Right hindlimb (tissue), 1 donor: ENCODE results near the gene TCOF1.
A peak's percentile ranks its signal among the peaks of the same experiment; 100 is the strongest.

Source experiments
- DNase-seq: peaks from one replicate; pipeline ENCODE4 v3.0.0-alpha.2; 2018

The TCOF1 gene

GRCh38 chr5:150323092-150323491, 34.4 kb upstream of the TCOF1 start:
- DNase-seq: no peak

DNA sequence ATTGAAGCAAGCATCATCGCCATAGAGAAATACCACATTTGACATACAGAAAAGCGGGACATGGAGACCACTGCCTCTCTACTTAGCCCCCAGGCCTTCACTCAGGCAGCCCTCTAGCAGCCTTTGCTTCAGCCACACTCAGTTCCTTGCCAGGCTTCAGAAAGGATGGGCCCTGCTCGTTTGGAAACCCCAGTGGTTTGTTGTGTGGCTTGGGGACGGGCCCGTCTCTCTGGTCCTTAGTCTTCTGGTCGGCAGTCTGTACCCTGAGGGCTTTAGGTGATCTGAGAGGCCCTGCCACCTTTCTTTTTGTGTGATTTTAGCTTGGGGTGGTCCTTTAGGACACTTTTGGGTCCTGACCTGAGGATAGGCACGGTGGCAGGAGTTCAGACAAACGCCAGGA, 33.7 kb upstream of the TCOF1 start:
- no peak for DNase-seq

DNA sequence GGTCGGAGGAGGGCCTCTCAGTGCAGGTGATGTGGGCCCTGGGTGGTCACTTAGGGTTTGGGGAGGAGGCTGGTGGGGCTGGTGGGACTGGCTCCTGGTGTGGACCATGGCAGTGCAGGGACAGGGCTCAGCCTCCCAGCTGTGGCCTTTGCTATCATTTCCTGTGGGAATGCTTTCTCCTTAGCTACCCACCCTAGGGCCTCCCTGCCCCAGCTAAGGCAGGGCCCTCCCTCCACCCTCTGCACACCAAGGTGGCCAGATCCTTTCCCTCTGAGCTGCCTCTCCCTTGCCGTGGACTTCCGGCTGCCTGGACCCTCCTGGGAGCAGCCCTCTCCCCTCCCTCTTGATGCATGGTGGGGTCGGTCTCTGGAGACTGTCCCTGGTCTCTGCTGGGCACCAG, 32.1 kb upstream of the TCOF1 start:
- no peak for DNase-seq

- no peak for DNase-seq
Measured at GRCh38 chr5:150326707-150327106, 30.8 kb upstream of the TCOF1 start.

DNA sequence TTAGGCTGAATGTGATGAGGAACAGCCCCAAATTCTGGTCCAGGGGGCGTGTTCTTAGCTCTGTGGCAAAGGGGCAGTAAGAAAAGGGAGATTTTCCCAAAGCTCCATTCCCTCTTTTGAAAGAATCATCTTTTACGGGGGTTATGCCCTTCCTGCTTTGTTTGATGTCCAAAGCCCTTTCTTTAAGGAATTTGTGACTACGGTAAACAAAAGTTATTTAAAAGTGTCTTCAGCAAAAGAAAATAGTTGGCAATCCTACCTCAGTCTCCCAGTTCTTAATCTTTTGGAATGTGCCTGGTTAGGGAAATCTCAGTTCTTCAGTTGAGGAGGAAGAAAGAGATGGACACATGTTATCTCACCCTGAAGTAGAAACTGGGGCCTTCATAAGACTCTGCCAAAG, 30.4 kb upstream of the TCOF1 start:
- no peak for DNase-seq

GRCh38 chr5:150328515-150328914, 29.0 kb upstream of the TCOF1 start:
- no peak for DNase-seq

DNA sequence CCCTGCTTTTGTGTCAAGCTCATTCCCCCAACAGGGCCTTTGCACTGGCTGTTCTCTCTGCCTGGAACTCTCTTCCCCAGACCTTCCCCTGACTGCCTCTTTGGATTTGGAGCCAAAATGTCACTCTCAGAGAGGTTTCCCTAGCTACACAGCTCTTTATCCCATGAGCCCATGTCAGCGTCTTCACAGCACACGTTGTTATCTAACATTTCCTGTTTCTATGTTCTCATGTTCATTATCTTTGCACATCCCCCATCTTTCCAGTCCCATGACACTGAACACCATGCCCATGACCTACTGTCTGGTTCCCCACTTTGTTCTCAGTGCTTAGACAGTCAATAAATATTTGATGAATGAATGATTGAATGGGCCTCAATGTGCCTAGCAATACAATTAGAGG, 28.5 kb upstream of the TCOF1 start:
- no peak for DNase-seq

- no peak for DNase-seq
Measured at GRCh38 chr5:150329881-150330876, 27.3 kb upstream of the TCOF1 start.

DNA sequence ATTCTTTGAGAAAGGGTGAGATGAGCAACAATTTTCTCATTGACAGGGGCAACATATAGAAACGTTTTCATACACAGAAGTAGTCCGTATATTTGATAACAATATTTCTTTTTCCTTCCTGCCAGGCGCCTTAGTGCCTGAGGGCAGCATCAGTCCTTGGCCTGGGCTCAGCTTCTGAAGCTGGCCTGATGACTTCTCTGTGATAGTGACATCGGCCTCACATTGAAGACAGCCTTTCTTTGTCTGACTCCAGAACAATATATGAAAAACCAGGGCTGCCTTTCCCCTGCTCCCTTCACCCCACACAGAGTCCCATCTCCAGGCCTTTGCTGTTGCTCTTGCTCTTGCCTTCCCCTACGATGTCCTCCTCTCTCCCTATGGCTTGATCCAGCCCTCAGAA, 24.1 kb upstream of the TCOF1 start:
- no peak for DNase-seq

- DNase-seq: no peak
Measured at GRCh38 chr5:150335778-150336177, 21.7 kb upstream of the TCOF1 start.

DNA sequence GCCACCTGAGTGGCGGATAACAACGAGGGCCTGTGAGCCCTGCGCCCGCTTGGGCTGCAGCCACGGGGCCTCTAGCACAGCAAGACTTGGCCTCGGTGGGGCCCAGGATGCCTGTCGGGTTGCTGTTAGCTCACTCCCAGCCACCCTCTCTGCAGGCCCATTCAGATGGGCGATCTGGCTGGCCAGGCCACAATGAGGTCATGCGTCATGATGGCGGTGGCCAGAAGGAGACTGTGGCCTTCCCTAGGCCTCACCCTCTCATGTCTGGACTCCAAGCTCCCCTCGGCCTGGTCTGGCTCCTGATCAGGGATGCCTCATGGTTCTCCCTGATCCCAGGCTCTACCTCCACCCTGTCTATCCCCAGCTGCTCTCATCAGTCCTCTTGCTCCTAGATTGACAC, 19.0 kb upstream of the TCOF1 start:
- no peak for DNase-seq

- peak; percentile 64 for DNase-seq
Measured at GRCh38 chr5:150339165-150339564, 18.3 kb upstream of the TCOF1 start.

DNA sequence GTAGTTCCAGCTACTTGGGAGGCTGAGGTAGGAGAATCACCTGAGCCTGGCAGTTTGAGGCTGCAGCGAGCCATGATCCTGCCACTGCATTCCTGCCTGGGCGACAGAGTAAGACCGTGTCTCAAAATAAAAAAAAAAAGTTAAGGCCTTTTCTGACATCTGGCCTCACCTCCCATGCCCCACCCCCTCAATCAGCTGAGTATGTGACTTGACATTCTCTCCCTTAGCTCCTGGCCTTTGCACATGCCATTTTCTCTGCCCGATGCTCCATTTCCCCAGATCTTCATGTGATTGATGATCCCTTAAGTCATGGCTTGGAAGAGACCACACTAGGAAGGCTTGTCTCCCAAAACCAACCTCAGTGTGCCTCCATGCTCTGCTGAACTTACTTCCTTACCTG, 17.7 kb upstream of the TCOF1 start:
- no peak for DNase-seq

DNA sequence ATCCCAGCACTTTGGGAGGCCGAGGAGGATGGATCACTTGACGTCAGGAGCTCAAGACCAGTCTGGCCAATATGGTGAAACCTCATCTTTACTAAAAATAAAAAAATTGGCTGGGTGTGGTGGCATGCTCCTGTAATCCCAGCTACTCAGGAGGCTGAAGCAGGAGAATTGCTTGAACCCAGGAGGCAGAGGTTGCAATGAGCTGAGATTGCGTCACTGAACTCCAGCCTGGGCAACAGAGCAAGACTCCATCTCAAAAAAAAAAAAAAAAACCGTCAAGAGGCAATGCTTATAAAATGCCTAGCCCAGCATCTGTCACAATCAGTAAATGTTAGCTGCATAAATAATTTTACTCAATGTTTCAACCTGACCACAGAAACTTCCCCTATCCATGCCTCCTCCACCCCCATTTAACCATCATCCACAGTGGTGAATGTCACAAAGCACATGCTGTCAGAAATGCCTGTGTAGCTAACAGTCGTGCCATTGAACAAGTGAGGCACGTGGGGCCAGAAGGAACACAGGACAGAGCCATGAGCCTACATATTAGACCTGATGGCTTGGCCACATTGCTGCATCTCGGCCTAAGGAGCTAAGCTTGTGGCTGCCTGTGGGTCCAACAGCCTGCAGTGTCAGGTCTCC, 16.8 kb upstream of the TCOF1 start:
- no peak for DNase-seq

DNA sequence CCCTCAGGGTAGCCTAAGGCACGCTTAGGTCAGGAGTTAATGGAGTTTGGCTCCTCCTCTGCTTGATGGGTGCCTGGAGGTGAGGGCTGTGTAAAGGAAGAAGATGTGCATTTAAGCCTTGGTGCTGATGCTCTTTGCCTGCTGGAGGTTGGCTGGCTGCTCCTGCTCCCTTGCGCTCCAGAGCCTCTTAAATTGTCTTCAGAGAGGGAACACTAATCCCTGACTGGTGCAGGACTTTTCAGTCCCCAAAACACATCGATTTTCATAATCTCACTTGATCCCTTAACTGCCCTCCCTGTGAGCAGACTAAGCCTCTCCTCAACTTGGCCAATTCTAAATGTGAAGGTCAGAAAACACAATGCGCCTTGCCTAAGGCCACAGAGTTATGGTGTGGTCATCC, 16.2 kb upstream of the TCOF1 start:
- no peak for DNase-seq

- no peak for DNase-seq
Measured at GRCh38 chr5:150341989-150342388, 15.5 kb upstream of the TCOF1 start.

GRCh38 chr5:150342583-150342982, 14.9 kb upstream of the TCOF1 start:
- DNase-seq: no peak

DNA sequence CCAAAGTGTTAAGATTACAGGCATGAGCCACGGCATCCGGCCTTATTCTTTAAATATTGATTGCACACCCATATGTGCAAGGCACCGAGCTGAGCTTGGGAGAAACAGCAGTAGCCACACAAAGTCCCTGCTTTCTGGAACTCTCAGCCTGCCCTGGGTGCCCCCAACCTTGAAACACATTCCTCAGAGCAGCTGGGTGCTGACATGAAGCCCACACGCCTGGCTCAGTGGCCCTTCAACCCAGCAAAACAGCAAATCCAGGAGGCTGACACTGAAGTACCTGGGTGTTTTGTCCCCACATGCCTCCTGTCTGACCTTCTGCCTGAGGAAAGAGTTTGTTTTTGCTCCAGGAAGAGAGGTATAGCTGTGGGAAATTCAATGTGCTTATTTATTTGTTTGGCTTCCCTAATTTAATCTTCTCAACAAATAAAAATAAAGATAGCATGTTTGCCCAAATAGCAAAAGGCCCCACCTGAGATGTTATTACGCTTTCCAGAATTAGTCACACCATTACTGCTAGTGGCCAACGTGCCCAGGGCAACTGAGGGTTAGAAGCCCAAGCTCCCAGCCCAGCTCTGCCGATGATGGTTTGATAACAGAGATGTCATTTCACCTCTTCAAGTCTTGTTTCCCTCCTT, 13.4 kb upstream of the TCOF1 start:
- DNase-seq: no peak

DNA sequence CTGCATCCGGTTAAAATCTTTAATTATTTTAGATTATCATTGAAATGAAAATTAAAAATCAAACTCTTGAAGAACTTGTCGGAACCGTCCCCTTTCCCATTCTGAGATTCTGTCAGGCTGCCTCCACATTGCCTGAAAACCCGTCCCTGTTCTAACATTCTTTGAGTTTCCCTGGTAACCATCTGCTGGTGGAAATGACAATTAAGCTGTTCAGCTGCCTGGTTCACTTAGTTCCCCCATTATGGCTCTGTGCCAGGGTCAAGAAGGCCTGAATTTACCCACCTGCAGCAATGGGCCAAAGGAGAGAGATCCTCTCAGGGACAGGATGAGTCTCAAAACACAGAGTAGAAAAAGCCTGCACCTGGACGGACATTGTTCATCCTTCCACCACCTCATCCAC, 11.8 kb upstream of the TCOF1 start:
- no peak for DNase-seq

DNA sequence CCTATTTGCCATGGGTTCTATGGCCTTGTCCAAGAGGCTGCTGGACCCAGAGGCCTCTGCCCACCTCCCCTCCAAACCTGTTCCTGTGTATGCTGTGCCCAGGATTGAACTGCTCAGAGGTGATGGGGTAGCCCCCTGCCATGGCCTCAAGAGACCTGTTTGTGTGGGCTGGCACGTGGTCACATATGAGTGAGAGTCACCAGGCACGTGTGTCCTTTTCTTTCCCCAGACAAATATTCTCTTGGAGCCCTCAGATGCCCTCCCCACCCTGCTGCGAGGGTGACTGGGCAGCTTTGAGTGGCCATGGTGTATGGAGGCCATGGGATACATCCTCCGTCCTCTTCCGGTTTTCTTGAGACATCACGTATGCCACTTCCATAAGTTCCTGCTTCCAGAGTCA, 10.9 kb upstream of the TCOF1 start:
- no peak for DNase-seq

DNA sequence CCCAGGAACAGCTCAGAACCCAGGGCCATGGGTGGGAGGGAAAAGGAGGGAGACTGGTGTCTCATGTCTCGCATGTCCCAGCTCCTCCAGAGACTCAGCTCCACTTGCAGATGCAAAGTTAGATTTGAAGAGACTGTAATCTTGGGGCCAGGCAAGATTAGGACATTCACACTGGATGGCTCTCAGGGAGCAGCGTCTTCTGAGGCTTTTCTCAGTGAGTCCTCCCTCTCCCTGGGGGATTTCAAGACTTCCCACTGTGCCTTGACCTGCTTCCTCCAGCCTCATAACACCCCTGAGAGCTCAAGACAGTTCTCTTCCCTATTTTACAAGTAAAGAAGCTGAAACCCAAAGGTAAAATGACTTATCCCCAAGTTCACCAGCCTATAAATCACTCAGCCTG, 10.5 kb upstream of the TCOF1 start:
- DNase-seq: no peak

DNA sequence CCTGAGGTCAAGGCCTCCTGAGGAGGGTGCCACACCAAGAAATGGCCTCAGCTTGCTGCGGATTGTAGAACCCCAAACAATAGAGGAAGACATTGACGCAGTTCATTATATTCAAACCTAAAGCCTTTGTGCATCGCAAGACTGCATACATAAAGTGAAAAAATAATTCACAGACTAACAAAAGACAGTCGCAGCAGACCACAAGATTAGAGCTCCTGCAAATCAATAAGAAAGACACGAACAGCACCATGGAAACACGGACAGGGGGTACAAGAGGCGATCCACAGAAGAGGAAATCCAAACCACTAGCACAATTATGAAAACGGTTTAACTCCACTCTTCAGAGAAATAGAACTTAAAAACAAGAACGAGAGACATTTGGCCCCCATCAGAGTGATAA, 10.0 kb upstream of the TCOF1 start:
- no peak for DNase-seq

GRCh38 chr5:150349681-150350275, 7.7 kb upstream of the TCOF1 start:
- DNase-seq: no peak
